NCI-H510A treated with DMSO at 0.1 percent for 48 hours (cell line): ENCODE measurements around the gene SLTM.
A peak's percentile ranks its signal among the peaks of the same experiment; 100 is the strongest.
"Not testable (repeated sequence)": the region's sequence is repeated elsewhere in the genome, so short reads cannot be mapped to it uniquely, and the experiment has no call there.

Source experiments
- DNase-seq: peaks from one replicate; lab custom pipeline; 2025; lab: John Stamatoyannopoulos, UW

Gene SLTM

DNA sequence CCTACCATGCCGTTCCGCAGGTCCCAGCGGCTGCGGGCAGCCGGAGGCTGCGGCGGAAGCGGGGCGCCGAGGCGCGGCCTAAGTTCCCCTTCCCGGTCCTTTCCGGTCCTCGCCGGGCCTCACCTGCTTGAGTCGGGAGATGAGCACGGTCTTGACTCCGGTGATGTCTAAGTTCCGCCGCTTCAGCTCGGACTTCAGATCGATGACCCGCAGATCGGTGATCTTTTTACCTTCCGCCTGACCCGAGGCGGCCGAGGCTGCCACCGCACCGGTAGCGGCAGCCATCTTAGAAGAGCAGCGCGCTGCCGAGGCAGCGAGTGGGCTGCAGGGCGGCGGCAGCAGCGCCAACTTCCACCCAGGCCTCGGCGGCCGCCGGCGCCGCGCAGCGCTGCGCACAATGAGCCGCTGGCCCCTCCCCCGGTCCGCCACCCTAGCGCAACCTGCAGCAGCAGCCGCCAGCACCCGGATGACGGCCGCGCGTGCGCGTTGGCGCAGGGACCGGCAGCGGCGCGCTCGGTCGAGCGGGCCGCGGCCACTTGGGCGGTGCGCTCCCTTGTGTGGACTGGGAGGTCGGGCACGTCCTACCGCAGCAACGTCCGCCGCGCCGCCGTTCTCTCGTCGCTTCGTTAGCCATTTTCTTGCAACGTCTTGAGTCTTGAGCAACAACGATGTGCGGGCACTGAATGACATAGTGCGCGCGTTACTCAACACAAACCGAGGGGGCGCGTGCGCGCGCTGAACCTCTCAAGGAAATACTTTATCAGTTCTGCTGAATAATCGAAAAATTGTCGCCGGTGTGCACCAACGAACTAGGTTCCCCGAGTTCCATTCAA is at the start of gene SLTM:
TSS of gene SLTM (minus strand) at position 399 of the 833 bp plus-strand sequence. CDS start at position 285, 114 bp downstream.
- DNase-seq = peak; percentile 84

DNA sequence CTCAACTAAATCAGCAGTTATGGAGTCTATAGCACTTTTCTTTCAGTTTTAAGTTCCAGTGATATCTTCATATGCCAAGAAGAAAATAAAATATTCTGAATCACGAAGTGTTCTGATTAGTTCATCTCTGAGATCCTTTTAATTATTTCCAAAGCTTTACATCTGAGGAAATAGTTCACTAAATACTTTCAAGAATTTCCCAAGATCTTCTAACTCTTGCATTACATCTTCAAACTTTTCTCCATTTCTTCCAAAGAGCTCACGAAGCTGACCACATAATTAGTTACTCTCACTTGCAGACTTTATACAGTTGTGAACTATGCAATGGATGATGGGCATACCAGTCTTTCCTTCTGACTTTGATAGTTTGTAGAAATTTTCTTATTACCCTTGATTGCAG is 49.8 kb upstream of the SLTM start:
- DNase-seq = no peak

DNA sequence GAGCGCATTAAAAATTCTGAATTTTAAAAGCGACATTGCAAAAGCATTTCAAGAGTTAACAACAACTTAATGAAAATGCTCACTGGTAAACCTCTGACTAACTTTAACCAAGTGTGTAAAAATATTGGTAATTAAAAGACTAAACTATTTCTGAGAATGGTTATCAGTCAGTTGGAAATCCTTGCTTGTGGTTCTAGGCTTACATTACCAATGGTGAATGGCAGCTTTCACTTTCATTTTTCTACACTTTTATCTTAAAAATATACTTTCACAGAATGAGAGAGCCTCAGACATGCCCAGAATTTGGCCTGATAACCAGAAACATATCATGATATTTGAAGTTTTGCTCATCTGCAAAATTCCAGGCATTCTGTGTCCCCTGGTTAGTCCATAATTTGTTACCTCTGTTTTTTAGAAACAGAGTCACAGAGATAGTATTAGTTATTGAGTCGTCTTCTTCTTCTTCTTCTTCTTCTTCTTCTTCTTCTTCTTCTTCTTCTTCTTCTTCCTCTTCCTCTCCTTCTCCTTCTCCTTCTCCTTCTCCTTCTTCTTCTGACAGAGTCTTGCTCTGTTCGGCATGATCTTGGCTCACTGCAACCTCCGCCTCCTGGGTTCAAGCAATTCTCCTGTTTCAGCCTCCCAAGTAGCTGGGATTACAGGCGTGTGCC is 48.5 kb upstream of the SLTM start:
- DNase-seq = no peak

- peak; percentile 17 for DNase-seq
These were observed 47.0 kb upstream of the SLTM start for GRCh38 chr15:58980351-58980939.

DNA sequence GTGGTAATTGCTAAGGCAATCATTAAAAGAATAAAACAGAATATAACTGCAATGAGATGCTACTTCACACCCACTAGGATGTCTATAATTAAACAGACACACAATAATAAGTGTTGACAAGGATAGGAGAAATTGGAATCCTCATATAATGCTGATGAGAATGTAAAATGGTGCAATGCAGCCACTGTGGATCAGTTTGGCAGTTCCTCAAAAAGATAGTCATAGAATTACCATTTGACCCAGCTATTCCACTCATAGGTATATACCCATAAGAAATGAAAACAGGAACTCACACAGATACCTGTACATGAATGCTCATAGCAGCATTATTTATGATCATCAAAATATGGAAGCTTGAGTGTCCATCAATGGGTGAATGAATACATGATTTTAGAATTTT is 44.4 kb upstream of the SLTM start:
- no peak for DNase-seq

DNA sequence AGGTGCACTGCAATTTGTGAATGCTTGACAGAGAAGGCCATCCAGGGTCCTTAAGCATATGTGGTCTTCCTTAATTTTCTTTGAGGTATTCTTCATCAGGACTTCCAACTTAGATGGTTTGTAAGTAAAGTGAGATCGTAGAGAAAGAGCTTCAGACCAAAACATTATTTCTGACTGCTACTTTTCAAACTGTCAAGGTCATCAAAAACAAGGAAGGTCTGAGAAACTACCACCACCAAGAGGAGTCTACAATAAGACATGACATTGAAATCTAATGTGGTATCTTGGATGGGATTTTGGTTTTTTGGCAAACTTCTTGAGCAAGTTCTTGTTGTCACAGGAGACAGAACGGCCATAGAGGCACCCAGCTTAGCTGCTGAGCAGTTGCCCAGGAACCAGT is 34.0 kb upstream of the SLTM start:
- no peak for DNase-seq

- no peak for DNase-seq
These were observed 33.2 kb upstream of the SLTM start for GRCh38 chr15:58966698-58967097.

- no peak for DNase-seq
These were observed 29.4 kb upstream of the SLTM start for GRCh38 chr15:58962662-58963565.

GRCh38 chr15:58962136-58962535 is 28.7 kb upstream of the SLTM start:
- DNase-seq = no peak

DNA sequence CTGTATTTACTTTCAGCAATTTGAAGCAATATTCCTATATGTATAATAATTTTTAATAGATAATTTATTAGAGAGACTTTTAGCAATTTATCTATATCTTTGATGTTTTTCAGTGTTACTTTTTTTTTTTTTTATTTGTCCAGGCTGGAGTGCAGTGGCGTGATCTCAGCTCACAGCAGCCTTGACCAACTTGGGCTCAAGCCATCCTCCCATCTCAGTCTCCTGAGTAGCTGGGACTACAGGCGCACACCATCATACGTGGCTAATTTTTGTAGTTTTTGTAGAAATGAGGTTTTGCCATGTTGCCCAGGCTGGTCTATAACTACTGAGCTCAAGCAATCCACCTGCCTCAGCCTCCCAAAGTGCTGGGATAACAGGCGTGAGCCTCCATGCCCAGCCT is 25.3 kb upstream of the SLTM start:
- DNase-seq = no peak

GRCh38 chr15:58957101-58957973 is 23.9 kb upstream of the SLTM start:
- DNase-seq = peak; percentile 48

DNA sequence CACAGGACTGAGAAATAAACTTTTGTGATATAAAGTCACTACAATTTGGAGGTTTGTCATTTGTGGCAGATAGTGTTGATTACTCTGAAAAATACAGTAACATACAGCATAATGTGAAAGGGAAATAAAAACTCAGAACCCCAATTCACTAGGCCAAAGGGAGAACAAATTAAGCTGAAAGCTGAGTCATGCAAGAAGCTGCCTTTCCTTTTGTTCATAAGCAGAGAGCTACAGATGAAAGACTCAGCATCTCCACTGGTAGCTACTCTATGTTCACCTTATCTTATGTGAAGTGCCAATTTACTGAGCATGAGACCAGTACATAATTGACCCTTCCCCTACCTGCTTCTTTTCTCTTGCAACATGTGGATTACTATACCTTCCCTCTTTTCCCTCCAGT is 19.3 kb upstream of the SLTM start:
- peak; percentile 5 for DNase-seq

DNA sequence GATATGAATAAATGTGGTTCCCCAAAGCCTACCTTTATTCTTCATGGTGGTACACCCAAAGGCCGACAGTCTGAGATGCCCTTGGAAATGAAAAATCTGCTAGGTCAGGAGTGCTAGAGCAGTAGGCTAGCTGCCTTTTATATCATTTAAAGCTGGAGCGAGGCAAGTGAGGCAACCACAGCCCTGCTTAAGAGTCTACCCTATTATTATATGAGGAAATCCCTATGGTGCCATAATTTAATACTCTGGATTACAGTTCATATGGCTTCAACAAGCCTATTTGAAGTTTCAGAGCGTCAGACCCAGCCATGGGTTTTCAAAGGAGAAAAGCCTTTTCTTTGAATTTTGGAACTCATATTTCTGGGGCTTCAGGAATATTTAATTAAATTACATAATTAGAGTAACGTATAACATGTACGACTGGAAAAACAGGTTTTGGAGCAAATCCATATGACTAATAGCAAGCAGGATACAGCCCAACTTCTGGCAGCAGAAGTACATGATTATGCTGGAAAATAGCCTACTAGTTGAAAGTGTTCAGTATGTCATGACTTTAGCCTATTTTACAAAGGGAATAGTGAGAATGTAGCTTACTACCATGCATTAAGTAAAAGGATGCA is 18.0 kb upstream of the SLTM start:
- DNase-seq = peak; percentile 40

GRCh38 chr15:58947179-58947578 is 13.7 kb upstream of the SLTM start:
- DNase-seq = no peak

DNA sequence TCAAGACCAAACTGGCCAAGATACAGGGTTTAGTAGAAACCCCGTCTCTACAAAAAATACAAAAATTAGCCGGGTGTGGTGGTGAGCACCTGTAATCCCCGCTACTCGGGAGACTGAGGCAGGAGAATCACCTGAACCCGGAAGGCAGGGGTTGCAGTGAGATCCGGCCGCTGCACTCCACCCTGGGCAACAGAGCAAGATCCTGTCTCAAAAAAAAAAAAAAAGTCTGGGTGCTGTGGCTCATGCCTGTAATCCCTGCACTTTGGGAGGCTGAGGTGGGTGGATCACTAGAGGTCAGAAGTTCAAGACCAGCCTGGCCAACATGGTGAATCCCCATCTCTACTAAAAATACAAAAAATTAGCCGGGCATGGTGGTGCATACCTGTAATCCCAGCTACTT is 1.5 kb upstream of the SLTM start:
- DNase-seq = not testable (repeated sequence)

DNA sequence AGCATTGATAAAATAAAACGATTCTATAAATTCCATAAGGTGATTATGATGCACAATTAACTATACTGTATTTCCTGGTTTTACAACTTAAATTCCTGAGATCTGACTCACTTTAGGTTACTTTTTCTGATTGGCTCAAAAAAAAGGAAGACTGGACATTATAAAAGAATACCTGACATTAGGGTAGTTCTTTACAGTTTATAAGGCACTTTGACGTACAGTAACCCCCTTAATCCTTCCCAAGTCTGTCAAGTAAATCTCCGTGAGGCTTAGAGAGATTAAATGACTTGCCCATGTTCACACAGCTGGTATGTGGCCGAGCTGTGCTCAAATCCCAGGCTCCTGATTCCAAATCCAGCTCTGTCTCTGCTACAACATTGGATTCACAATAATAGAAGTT is 1.0 kb upstream of the SLTM start:
- DNase-seq = no peak

DNA sequence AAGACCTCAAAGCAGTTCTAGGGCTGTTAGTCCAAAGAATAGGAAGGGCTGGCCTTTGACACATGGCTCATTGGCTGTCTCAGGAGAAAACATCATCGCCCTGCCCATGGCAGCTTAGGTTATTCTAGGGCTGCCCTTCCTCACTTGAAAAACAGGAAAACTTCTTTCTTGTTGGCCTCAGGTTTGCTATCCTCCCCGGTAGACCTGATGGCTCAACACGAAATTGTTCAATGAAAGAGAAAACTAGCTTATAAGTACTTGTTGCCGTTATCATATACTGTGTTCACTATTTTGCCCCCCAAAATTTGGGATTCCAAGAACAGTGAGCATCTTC is 602 bp upstream of the SLTM start:
- peak; percentile 44 for DNase-seq

GRCh38 chr15:58932710-58933280 is 684 bp downstream of the SLTM start:
- peak; percentile 41 for DNase-seq

DNA sequence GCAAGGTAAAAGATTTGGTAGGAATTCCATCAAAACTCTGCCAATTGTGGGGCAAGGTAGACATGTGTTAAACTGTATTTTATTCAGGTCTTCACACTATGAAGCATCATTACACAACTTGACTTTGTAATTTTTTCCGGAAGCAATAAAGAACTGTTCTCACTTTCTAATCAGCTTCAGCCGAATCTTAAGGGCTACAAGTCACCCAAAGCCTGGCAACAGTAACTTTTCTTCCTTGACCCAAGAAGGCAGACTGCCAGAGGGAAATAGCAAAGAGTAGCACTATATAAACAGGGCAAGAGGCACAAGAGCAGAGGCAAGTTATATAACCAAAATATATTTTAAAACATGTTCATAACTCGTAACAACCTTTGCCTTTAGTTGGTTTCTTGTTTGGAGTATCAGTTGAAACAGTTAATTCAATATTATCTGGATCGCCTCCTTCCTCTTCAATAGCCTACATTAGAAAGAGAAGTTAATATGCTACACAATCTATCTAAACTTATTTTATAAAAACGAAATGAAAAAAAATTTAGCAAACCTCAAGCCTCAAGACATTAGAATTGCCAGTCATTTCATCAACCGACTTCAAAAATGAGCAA is 1.4 kb downstream of the SLTM start:
- no peak for DNase-seq

DNA sequence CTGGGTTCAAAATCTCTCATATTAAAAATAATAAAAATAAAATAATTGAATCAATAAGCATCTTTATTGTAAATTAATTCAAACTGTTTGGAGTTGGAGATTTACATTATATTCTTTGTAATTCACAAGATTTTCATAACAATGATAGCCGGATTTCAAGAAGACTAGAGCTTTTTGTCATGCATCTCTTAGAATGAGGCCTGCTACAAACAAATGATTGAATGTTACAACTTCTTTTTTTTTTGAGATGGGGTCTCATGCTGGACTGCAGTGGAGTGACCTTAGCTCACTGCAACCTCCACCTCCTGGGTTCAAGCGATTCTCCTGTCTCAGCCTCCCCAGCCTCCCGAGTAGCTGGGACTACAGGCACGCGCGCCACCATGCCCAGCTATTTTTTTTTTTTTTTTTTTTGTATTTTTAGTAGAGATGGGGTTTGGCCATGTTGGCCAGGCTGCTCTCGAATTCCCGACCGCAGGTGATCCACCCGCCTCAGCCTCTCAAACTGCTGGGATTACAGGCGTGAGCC is 3.5 kb downstream of the SLTM start:
- no peak for DNase-seq
